K562 (cell line): ENCODE results near the gene NEK3. TPM values are rescaled to one million over a fixed set of nuclear protein-coding genes. Genes with fewer than 3 reads are reported as not detected.

Experiments
- CXXC5 ChIP-seq: fragments of 250-450 bp; sonication (Bioruptor Pico); IDR thresholded peaks from 2 replicates; pipeline ENCODE4 v1.8.0; 2022; ENCODE audit warnings: inconsistent platforms, mild to moderate bottlenecking, moderate library complexity
- ETS2 ChIP-seq: IDR thresholded peaks from 2 replicates; pipeline ENCODE4 v1.6.1; 2016; ENCODE audit warnings: borderline replicate concordance, missing genetic modification characterization, mild to moderate bottlenecking, moderate library complexity, missing compliant biosample characterization; ENCODE audit not compliant: poor library complexity, severe bottlenecking
- HCFC1 ChIP-seq: IDR thresholded peaks from 2 replicates; pipeline ENCODE4 v1.6.1; 2012; ENCODE audit warnings: low read depth, low read length, improper control_type of control experiment
- IFI16 ChIP-seq: fragments of 250-450 bp; sonication (Bioruptor Pico); IDR thresholded peaks from 2 replicates; pipeline ENCODE4 v2.1.2; 2022; ENCODE audit warnings: mild to moderate bottlenecking, inconsistent platforms
- MTA3 ChIP-seq: fragments of 450-650 bp; formaldehyde crosslinking; IDR thresholded peaks from 2 replicates; pipeline ENCODE4 v1.6.1; 2017; ENCODE audit warnings: mild to moderate bottlenecking, borderline replicate concordance
- RBBP5 ChIP-seq: fragments of 200-600 bp; sonication (generic); IDR thresholded peaks from 2 replicates; pipeline ENCODE4 v1.6.1; 2012; ENCODE audit warnings: borderline replicate concordance, mild to moderate bottlenecking, low read length, control low read depth, inconsistent platforms; ENCODE audit not compliant: insufficient read depth, poor library complexity, severe bottlenecking
- ZNF239 ChIP-seq: fragments of 250-450 bp; sonication (Bioruptor Pico); IDR thresholded peaks from 2 replicates; pipeline ENCODE4 v1.4.0; 2020; ENCODE audit warnings: mild to moderate bottlenecking
- ZNF263 ChIP-seq: sonication (generic); formaldehyde crosslinking; IDR thresholded peaks from 2 replicates; pipeline ENCODE4 v1.8.0; 2022; ENCODE audit warnings: mild to moderate bottlenecking, missing genetic modification reagents, borderline replicate concordance
- ZNF780A ChIP-seq: fragments of 250-450 bp; sonication (Bioruptor Pico); IDR thresholded peaks from 2 replicates; pipeline ENCODE4 v1.5.0; 2021; ENCODE audit warnings: mild to moderate bottlenecking
- polyA plus RNA-seq, 8 experiments: library from polyadenylated mRNA; depleted of rRNA in 4 of 8; stranded (reverse) in 5 of 8; unstranded in 3 of 8; fragments of >200 nt; fragmentation: Nextera tagmentation in 2 of 8; fragmentation: Illumina TruSeq in 1 of 8; extraction: Ambion mirVana in 2 of 8; extraction: Trizol in 1 of 8; gene quantifications; 2 replicates each; pipeline versions ENCODE4 v1.2.1 to v1.2.3, GENCODE V29; 2011 to 2014; ENCODE audit warnings: inconsistent platforms in 1 of 8, missing spikeins in 1 of 8
- total RNA-seq, 7 experiments: library from RNA; depleted of rRNA in 6 of 7; stranded (reverse); fragments of >200 nt in 6 of 7; fragmentation: Illumina TruSeq in 2 of 7; extraction: Trizol in 2 of 7; gene quantifications; 2 replicates each; pipeline versions ENCODE4 v1.2.1 to v1.2.3, GENCODE V29; 2011 to 2021; ENCODE audit warnings: low replicate concordance in 1 of 7
- TF ChIP-seq, protein P1 (sequence below): fragments of 200-800 bp; sonication (Bioruptor generic); IDR thresholded peaks from 2 replicates; pipeline ENCODE4 v1.6.1; 2017; ENCODE audit warnings: missing genetic modification characterization, missing compliant biosample characterization
- TF ChIP-seq, protein P2 (sequence below): fragments of 250-450 bp; sonication (Bioruptor Pico); IDR thresholded peaks from 2 replicates; pipeline ENCODE4 v1.8.0; 2022; ENCODE audit warnings: moderate library complexity, mild to moderate bottlenecking, inconsistent platforms
- TF ChIP-seq, protein P3 (sequence below): fragments of 250-450 bp; sonication (Bioruptor Pico); IDR thresholded peaks from 2 replicates; pipeline ENCODE4 v1.5.0; 2022; ENCODE audit warnings: mild to moderate bottlenecking
- TF ChIP-seq, protein P4 (sequence below): fragments of 250-450 bp; sonication (Bioruptor Pico); IDR thresholded peaks from 2 replicates; pipeline ENCODE4 v1.4.0; 2020; ENCODE audit warnings: mild to moderate bottlenecking

NEK3 gene
- total and polyA plus RNA-seq, 9 of the 15 experiments (the other 6 are each of a cell fraction or from before 2014, with no cell fraction given) = 6.2 to 11.0 (median 9.3) TPM

DNA sequence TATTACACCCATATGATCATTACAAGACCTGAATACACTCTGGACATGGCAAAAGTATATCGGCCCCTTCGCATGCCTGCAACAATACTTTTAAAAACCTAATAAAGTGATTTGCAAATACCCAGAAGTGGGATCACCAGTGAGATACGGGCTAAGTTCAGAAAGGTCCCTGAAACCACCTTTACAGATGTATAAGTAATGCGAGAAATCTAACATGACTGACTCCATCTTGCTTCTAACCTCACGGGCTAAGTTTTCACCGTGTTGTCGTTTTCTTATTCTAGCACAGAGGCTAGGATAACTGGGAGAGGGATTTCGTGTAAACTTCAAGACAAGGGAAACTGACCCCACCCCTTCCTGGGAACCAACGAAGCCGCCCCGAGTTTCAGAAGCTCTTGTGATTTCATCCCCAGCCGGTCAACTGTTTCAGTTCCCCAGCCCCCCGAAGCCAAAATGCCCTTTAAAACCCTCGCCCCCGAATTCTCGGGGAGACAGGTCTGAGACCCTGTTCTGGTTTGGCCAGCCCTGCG, 703 bp downstream of the NEK3 start (continued):
- TF ChIP-seq, protein P1, sequence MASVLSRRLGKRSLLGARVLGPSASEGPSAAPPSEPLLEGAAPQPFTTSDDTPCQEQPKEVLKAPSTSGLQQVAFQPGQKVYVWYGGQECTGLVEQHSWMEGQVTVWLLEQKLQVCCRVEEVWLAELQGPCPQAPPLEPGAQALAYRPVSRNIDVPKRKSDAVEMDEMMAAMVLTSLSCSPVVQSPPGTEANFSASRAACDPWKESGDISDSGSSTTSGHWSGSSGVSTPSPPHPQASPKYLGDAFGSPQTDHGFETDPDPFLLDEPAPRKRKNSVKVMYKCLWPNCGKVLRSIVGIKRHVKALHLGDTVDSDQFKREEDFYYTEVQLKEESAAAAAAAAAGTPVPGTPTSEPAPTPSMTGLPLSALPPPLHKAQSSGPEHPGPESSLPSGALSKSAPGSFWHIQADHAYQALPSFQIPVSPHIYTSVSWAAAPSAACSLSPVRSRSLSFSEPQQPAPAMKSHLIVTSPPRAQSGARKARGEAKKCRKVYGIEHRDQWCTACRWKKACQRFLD = 0 out of 2 replicates have a peak, but pooled peaks have one; percentile 42
- TF ChIP-seq MTA3 (no peak), IFI16 (CRISPR knock-in tag) (no peak), HCFC1 (no peak), CXXC5 (no peak), ZNF780A (CRISPR knock-in tag) (no peak), ZNF239 (CRISPR knock-in tag) (peak; percentile 50), ETS2 (tag) (no peak), ZNF263 (CRISPR knock-in tag) (no peak), RBBP5 (no peak)
- TF ChIP-seq, protein P2, sequence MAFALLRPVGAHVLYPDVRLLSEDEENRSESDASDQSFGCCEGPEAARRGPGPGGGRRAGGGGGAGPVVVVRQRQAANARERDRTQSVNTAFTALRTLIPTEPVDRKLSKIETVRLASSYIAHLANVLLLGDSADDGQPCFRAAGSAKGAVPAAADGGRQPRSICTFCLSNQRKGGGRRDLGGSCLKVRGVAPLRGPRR = no peak
- TF ChIP-seq, protein P3, sequence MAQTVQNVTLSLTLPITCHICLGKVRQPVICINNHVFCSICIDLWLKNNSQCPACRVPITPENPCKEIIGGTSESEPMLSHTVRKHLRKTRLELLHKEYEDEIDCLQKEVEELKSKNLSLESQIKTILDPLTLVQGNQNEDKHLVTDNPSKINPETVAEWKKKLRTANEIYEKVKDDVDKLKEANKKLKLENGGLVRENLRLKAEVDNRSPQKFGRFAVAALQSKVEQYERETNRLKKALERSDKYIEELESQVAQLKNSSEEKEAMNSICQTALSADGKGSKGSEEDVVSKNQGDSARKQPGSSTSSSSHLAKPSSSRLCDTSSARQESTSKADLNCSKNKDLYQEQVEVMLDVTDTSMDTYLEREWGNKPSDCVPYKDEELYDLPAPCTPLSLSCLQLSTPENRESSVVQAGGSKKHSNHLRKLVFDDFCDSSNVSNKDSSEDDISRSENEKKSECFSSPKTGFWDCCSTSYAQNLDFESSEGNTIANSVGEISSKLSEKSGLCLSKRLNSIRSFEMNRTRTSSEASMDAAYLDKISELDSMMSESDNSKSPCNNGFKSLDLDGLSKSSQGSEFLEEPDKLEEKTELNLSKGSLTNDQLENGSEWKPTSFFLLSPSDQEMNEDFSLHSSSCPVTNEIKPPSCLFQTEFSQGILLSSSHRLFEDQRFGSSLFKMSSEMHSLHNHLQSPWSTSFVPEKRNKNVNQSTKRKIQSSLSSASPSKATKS (CRISPR knock-in tag) = no peak
- TF ChIP-seq, protein P4, sequence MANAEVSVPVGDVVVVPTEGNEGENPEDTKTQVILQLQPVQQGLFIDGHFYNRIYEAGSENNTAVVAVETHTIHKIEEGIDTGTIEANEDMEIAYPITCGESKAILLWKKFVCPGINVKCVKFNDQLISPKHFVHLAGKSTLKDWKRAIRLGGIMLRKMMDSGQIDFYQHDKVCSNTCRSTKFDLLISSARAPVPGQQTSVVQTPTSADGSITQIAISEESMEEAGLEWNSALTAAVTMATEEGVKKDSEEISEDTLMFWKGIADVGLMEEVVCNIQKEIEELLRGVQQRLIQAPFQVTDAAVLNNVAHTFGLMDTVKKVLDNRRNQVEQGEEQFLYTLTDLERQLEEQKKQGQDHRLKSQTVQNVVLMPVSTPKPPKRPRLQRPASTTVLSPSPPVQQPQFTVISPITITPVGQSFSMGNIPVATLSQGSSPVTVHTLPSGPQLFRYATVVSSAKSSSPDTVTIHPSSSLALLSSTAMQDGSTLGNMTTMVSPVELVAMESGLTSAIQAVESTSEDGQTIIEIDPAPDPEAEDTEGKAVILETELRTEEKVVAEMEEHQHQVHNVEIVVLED (CRISPR knock-in tag) = 0 out of 2 replicates have a peak, but pooled peaks have one; percentile 15
- TF ChIP-seq, all 486 proteins: peak for 25
